IMR-90 (cell line): ENCODE data around the gene COPA. TPM values are rescaled to one million over a fixed set of nuclear protein-coding genes. Genes with fewer than 3 reads are reported as not detected.
A peak's percentile ranks its signal among the peaks of the same experiment; 100 is the strongest.

Experiments used
- ATAC-seq: fragments of 200-7000 bp; cut with Tn5 transposase; 2 replicates; pipeline ENCODE4 v1.9.1; 2020; ENCODE audit warnings: low read depth, mild to moderate bottlenecking, moderate library complexity
- BruUV-seq: library from RNA; stranded (reverse); fragments of 400-500 nt; replicated peaks from 2 replicates; lab custom pipeline; 2021; lab: Mats Ljungman, UMichigan
- CTCF ChIA-PET: fragments of 300-600 bp; formaldehyde crosslinking; extraction: SDS; loops from one replicate; lab custom pipeline; 2021; ENCODE audit warnings: antibody characterized with exemption; lab: Yijun Ruan, JAX
- POLR2A ChIA-PET: fragments of 300-600 bp; sonication (Branson Sonifier 250); formaldehyde crosslinking; loops from one replicate; lab custom pipeline; 2022; ENCODE audit warnings: antibody characterized with exemption; ENCODE audit not compliant: unreplicated experiment; lab: Charles Lee
- DNase-seq: peaks from one replicate; pipeline ENCODE4 v3.0.0; 2013
- H2AFZ ChIP-seq: replicated peaks from 2 replicates; pipeline ENCODE3; 2013; ENCODE audit warnings: low read length, mild to moderate bottlenecking; ENCODE audit not compliant: poor library complexity
- H2AK5ac ChIP-seq: 2 replicates; pipeline ENCODE4 v1.6.1; 2013; ENCODE audit warnings: low read depth, low read length, inconsistent platforms
- H2AK9ac ChIP-seq: replicated peaks from 2 replicates; pipeline ENCODE3; 2013; ENCODE audit warnings: mild to moderate bottlenecking, low read depth, low read length, moderate library complexity; ENCODE audit not compliant: poor library complexity
- H2BK120ac ChIP-seq: 2 replicates; pipeline ENCODE4 v1.6.1; 2013; ENCODE audit warnings: low read depth, low read length, inconsistent platforms
- H2BK15ac ChIP-seq: 3 replicates; pipeline ENCODE4 v1.6.1; 2013; ENCODE audit warnings: low read depth, low read length, inconsistent platforms
- H2BK20ac ChIP-seq: 2 replicates; pipeline ENCODE4 v1.6.1; 2013; ENCODE audit warnings: low read depth, mild to moderate bottlenecking, inconsistent platforms, low read length, moderate library complexity
- H2BK5ac ChIP-seq: 2 replicates; pipeline ENCODE4 v1.6.1; 2013; ENCODE audit warnings: mild to moderate bottlenecking, low read depth, low read length, inconsistent platforms; ENCODE audit not compliant: poor library complexity, severe bottlenecking
- H3K14ac ChIP-seq: replicated peaks from 2 replicates; pipeline ENCODE4 v1.6.1; 2013; ENCODE audit warnings: low read depth, low read length, inconsistent platforms
- H3K18ac ChIP-seq: 2 replicates; pipeline ENCODE4 v1.6.1; 2013; ENCODE audit warnings: low read depth, low read length, control low read depth
- H3K23ac ChIP-seq: 2 replicates; pipeline ENCODE4 v1.6.1; 2013; ENCODE audit warnings: low read depth, low read length, inconsistent platforms
- H3K27ac ChIP-seq: 2 replicates; pipeline ENCODE4 v1.5.1; 2013; ENCODE audit warnings: mild to moderate bottlenecking, control low read depth, low read length; ENCODE audit not compliant: insufficient read depth
- H3K27me3 ChIP-seq: 2 replicates; pipeline ENCODE4 v1.6.1; 2013; ENCODE audit warnings: low read length; ENCODE audit not compliant: control insufficient read depth, insufficient read depth
- H3K36me3 ChIP-seq: 2 replicates; pipeline ENCODE4 v1.6.1; 2013; ENCODE audit warnings: low read length, mixed read lengths; ENCODE audit not compliant: control insufficient read depth, insufficient read depth
- H3K4ac ChIP-seq: 2 replicates; pipeline ENCODE4 v1.6.1; 2013; ENCODE audit warnings: low read depth, low read length, inconsistent platforms
- H3K4me1 ChIP-seq: 2 replicates; pipeline ENCODE4 v1.6.1; 2013; ENCODE audit warnings: low read length, mixed read lengths; ENCODE audit not compliant: control insufficient read depth, insufficient read depth
- H3K4me2 ChIP-seq: 2 replicates; pipeline ENCODE4 v1.6.1; 2013; ENCODE audit warnings: low read depth, mild to moderate bottlenecking, control low read depth, low read length, moderate library complexity
- H3K4me3 ChIP-seq: 2 replicates; pipeline ENCODE4 v1.5.1; 2013; ENCODE audit warnings: low read depth, mild to moderate bottlenecking, control low read depth, low read length, moderate library complexity; ENCODE audit not compliant: insufficient read depth
- H3K56ac ChIP-seq: 2 replicates; pipeline ENCODE4 v1.6.1; 2013; ENCODE audit warnings: low read length, inconsistent platforms; ENCODE audit not compliant: insufficient read depth; ENCODE audit errors: extremely low read depth
- H3K79me1 ChIP-seq, 2 experiments: 2 replicates each; pipeline ENCODE4 v1.6.1; 2013; ENCODE audit warnings: low read length in 2 of 2, inconsistent platforms in 1 of 2, low read depth in 1 of 2
- H3K9ac ChIP-seq: 2 replicates; pipeline ENCODE4 v1.6.1; 2013; ENCODE audit warnings: low read depth, low read length, control low read depth
- H3K9me1 ChIP-seq: 2 replicates; pipeline ENCODE4 v1.6.1; 2013; ENCODE audit warnings: low read length, inconsistent platforms; ENCODE audit not compliant: insufficient read depth
- H3K9me3 ChIP-seq: 2 replicates; pipeline ENCODE4 v1.6.1; 2013; ENCODE audit warnings: low read length; ENCODE audit not compliant: control insufficient read depth, insufficient read depth
- H4K20me1 ChIP-seq: 2 replicates; pipeline ENCODE4 v1.6.1; 2013; ENCODE audit warnings: low read length, inconsistent platforms; ENCODE audit not compliant: insufficient read depth
- H4K5ac ChIP-seq: 2 replicates; pipeline ENCODE4 v1.6.1; 2013; ENCODE audit warnings: mild to moderate bottlenecking, low read depth, low read length, control low read depth
- H4K8ac ChIP-seq, 2 experiments: 2 replicates each; pipeline ENCODE4 v1.6.1; 2013; ENCODE audit warnings: low read depth in 2 of 2, low read length in 2 of 2, control low read depth in 1 of 2, inconsistent platforms in 1 of 2
- H4K91ac ChIP-seq: 2 replicates; pipeline ENCODE4 v1.6.1; 2013; ENCODE audit warnings: low read depth, low read length, inconsistent platforms; ENCODE audit not compliant: insufficient read depth
- CEBPB ChIP-seq: IDR thresholded peaks from 2 replicates; pipeline ENCODE4 v1.6.1; 2012; ENCODE audit warnings: low read depth, low read length, improper control_type of control experiment
- MXI1 ChIP-seq: IDR thresholded peaks from 2 replicates; pipeline ENCODE4 v1.6.1; 2012; ENCODE audit warnings: low read depth, mild to moderate bottlenecking, low read length, moderate library complexity, borderline replicate concordance
- dilution Hi-C: fragments of 300-500 bp; cut with HindIII; formaldehyde crosslinking; loops from one replicate; pipeline ENCODE4 v1.14.3; 2018; ENCODE audit warnings: low sequenced_read_pairs; ENCODE audit not compliant: unreplicated experiment
- in situ Hi-C: fragments of 300-500 bp; cut with MboI; formaldehyde crosslinking; loops from 3 replicates; pipeline ENCODE4 v1.14.3; 2019; ENCODE audit warnings: low sequenced_read_pairs, inconsistent platforms, mixed read lengths
- intact Hi-C: fragments of 100-400 bp; cut with micrococcal nuclease; formaldehyde crosslinking; loops from 2 replicates; pipeline ENCODE4 v1.10.0; 2022
- polyA plus RNA-seq, 3 experiments: library from polyadenylated mRNA; depleted of rRNA; stranded (reverse); fragments of >200 nt; gene quantifications; 2 replicates each; pipeline ENCODE4 v1.2.3, GENCODE V29; 2012; ENCODE audit warnings: low replicate concordance in 1 of 3
- total RNA-seq: library from RNA; depleted of rRNA; stranded (reverse); fragments of >200 nt; gene quantifications from 2 replicates; pipeline ENCODE4 v1.2.3, GENCODE V29; 2012

Gene COPA
- total and polyA plus RNA-seq, 2 of the 4 experiments (the other 2 are of a cell fraction) = 204 to 436 TPM

GRCh38 chr1:160309185-160309557 lies 33.9 kb downstream of the COPA start:
- TF ChIP-seq MXI1 (no peak), CEBPB (0 out of 2 replicates have a peak, but pooled peaks have one; percentile 3)
- H3K56ac ChIP-seq = no peak overlapping the region
- no peak overlapping the region for H2AK5ac ChIP-seq
- H3K4me2 ChIP-seq = no peak overlapping the region
- no peak overlapping the region for H3K4me3 ChIP-seq
- H3K27me3 ChIP-seq = no peaks in the 10 kb centered on the region
- no peaks in the 10 kb centered on the region; the same call in 1 of the 2 replicates for H3K9me1 ChIP-seq
- no peak overlapping the region for H3K14ac ChIP-seq
- H3K79me1 ChIP-seq = peaks cover 31 to 32% of the 10 kb centered on the region in 2 experiments
- no peaks in the 10 kb centered on the region for H3K9me3 ChIP-seq
- H2AK9ac ChIP-seq = no peak overlapping the region
- no peak overlapping the region for H3K18ac ChIP-seq
- no peak overlapping the region for H3K27ac ChIP-seq
- H3K4ac ChIP-seq = no peak overlapping the region
- H3K4me1 ChIP-seq = no peaks in the 10 kb centered on the region
- H3K9ac ChIP-seq = no peak overlapping the region
- no peak overlapping the region for H4K5ac ChIP-seq
- no peak overlapping the region for H2BK120ac ChIP-seq
- H2BK20ac ChIP-seq = no peak overlapping the region
- dilution Hi-C loops = no loop called here
- no peak overlapping the region for H3K23ac ChIP-seq
- no peak overlapping the region for H4K8ac ChIP-seq
- no TSS peak for BruUV-seq
- peak; percentile 59 for DNase-seq
- H3K36me3 ChIP-seq = peaks cover 61% of the 10 kb centered on the region
- peaks cover 18% of the 10 kb centered on the region for H4K20me1 ChIP-seq
- no peak overlapping the region for H2BK15ac ChIP-seq
- peak; percentile 49 for ATAC-seq
- intact Hi-C loops = no loop called here
- no peak overlapping the region for H2AFZ ChIP-seq
- ChIA-PET POLR2A (no interaction called here), CTCF (interaction anchor here (1.5 to 1.6 kb wide), 2 partner anchors 17 to 116 kb away, joined by 4 to 5 read pairs; no protein-coding TSS in a partner anchor)
- H2BK5ac ChIP-seq = no peak overlapping the region
- in situ Hi-C loops = no loop called here
- no peak overlapping the region for H4K91ac ChIP-seq
